ENCODE measurements around the gene RNF17.
A peak's percentile ranks its signal among the peaks of the same experiment; 100 is the strongest.

RNF17 gene

GRCh38 chr13:24911133-24911908 lies 147.4 kb downstream of the RNF17 start:
- intact Hi-C loops (cut with DNase I; ENCODE audit: low total_unique reads) = no loop called here
- no peak for TF ChIP-seq CTCF (IDR thresholded peaks at IDR 0.05)

GRCh38 chr13:24916464-24916863 lies 152.5 kb downstream of the RNF17 start:
- DNase-seq = no peak
- Histone ChIP-seq H3K27ac (no peak overlapping the region), H3K9me3 (no peaks in the 10 kb centered on the region), H3K36me3 (peaks cover 0 to 4% (median 0%) of the 10 kb centered on the region in 3 donors), H3K27me3 (no peaks in the 10 kb centered on the region), H3K4me3 (no peak overlapping the region), H3K4me1 (no peaks in the 10 kb centered on the region)
- intact Hi-C loops (cut with DNase I; ENCODE audit: low total_unique reads) = no loop called here
- no peak for TF ChIP-seq CTCF (IDR thresholded peaks at IDR 0.05)

More at GRCh38 chr13:24911133-24911908, 147.4 kb downstream of the RNF17 start:
- H3K27ac ChIP-seq = no peak overlapping the region
- peaks cover 10 to 33% (median 23%) of the 10 kb centered on the region in 3 donors for H3K36me3 ChIP-seq
- H3K9me3 ChIP-seq = no peaks in the 10 kb centered on the region
- no peak for DNase-seq
- H3K27me3 ChIP-seq = no peaks in the 10 kb centered on the region
- H3K4me3 ChIP-seq = no peak overlapping the region
- H3K4me1 ChIP-seq = no peaks in the 10 kb centered on the region

- H3K4me1 ChIP-seq = peaks cover 0 to 12% (median 9%) of the 10 kb centered on the region in 4 donors
- TF ChIP-seq CTCF (IDR thresholded peaks at IDR 0.05) = no peak
Measured at GRCh38 chr13:24921003-24921402, 157.0 kb downstream of the RNF17 start.

GRCh38 chr13:24921881-24922280 lies 157.9 kb downstream of the RNF17 start:
- H3K4me3 ChIP-seq = peak overlapping the region; percentile 67 to 89
- no peaks in the 10 kb centered on the region for H3K36me3 ChIP-seq
- no peaks in the 10 kb centered on the region for H3K27me3 ChIP-seq
- intact Hi-C loops (cut with DNase I; ENCODE audit: low total_unique reads) = no loop called here
- TF ChIP-seq CTCF (IDR thresholded peaks at IDR 0.05) = no peak
- no peak for DNase-seq
- peaks cover 0 to 12% (median 9%) of the 10 kb centered on the region in 4 donors for H3K4me1 ChIP-seq
- peak overlapping the region in 1 of 2 donors; percentile 93 for H3K27ac ChIP-seq
- H3K9me3 ChIP-seq = no peaks in the 10 kb centered on the region

More at GRCh38 chr13:24921003-24921402, 157.0 kb downstream of the RNF17 start:
- H3K27me3 ChIP-seq = no peaks in the 10 kb centered on the region
- H3K4me3 ChIP-seq = no peak overlapping the region
- H3K36me3 ChIP-seq = no peaks in the 10 kb centered on the region
- H3K27ac ChIP-seq = no peak overlapping the region
- no peaks in the 10 kb centered on the region for H3K9me3 ChIP-seq
- intact Hi-C loops (cut with DNase I; ENCODE audit: low total_unique reads) = no loop called here
- no peak for DNase-seq

- H3K9me3 ChIP-seq = no peaks in the 10 kb centered on the region
- H3K4me1 ChIP-seq = peaks cover 0 to 12% (median 9%) of the 10 kb centered on the region in 4 donors
- DNase-seq = peak in 1 of 2 donors; percentile 26
- H3K27ac ChIP-seq = peak overlapping the region; percentile 89 to 93
- TF ChIP-seq CTCF (IDR thresholded peaks at IDR 0.05) = no peak
- intact Hi-C loops (cut with DNase I; ENCODE audit: low total_unique reads) = no loop called here
- peak overlapping the region; percentile 67 to 89 for H3K4me3 ChIP-seq
- no peaks in the 10 kb centered on the region for H3K36me3 ChIP-seq
- no peaks in the 10 kb centered on the region for H3K27me3 ChIP-seq
Measured at GRCh38 chr13:24922387-24922744, 158.4 kb downstream of the RNF17 start.
